OCI-LY3 (cell line): ENCODE results near the gene CHST15.

ENCODE experiments used
- H2AFZ ChIP-seq: fragments of 200-600, 300-600 bp; shearing (Covaris generic); 2 replicates; pipeline ENCODE4 v1.6.0; 2014; ENCODE audit warnings: antibody characterized with exemption, low read depth, low read length
- H3K27ac ChIP-seq: fragments of 200-600, 300-600 bp; sonication (generic); 2 replicates; pipeline ENCODE4 v1.5.1; 2014; ENCODE audit warnings: mild to moderate bottlenecking, low read length, moderate library complexity, mixed read lengths
- H3K27me3 ChIP-seq: fragments of 200-600, 300-600 bp; sonication (generic); 2 replicates; pipeline ENCODE4 v1.6.1; 2014; ENCODE audit warnings: low read depth, low read length, mixed read lengths
- H3K36me3 ChIP-seq: fragments of 200-600, 300-600 bp; sonication (generic); replicated peaks from 2 replicates; pipeline ENCODE3; 2014; ENCODE audit warnings: low read depth, low read length, mixed read lengths
- H3K4me1 ChIP-seq: fragments of 300-600, 200-600 bp; sonication (generic); 2 replicates; pipeline ENCODE4 v1.6.1; 2014; ENCODE audit warnings: low read length, mixed read lengths
- H3K4me2 ChIP-seq: fragments of 200-600, 300-600 bp; sonication (generic); 2 replicates; pipeline ENCODE4 v1.6.1; 2014; ENCODE audit warnings: low read length, mixed read lengths
- H3K4me3 ChIP-seq: fragments of 300-600, 200-600 bp; sonication (generic); 2 replicates; pipeline ENCODE4 v1.5.1; 2014; ENCODE audit warnings: antibody characterized with exemption, mild to moderate bottlenecking, low read length, moderate library complexity
- H3K79me2 ChIP-seq: fragments of 300-600, 200-600 bp; shearing (Covaris generic); 2 replicates; pipeline ENCODE4 v1.6.1; 2014; ENCODE audit warnings: mild to moderate bottlenecking, low read length, mixed read lengths
- H3K9ac ChIP-seq: fragments of 300-600, 200-600 bp; shearing (Covaris generic); 2 replicates; pipeline ENCODE4 v1.6.0; 2014; ENCODE audit warnings: mild to moderate bottlenecking, low read length, moderate library complexity
- H3K9me3 ChIP-seq: fragments of 200-600, 300-600 bp; shearing (Covaris generic); 2 replicates; pipeline ENCODE4 v1.6.1; 2014; ENCODE audit warnings: low read length, mixed read lengths; ENCODE audit not compliant: insufficient read depth
- H4K20me1 ChIP-seq: fragments of 200-600, 300-600 bp; sonication (generic); 2 replicates; pipeline ENCODE4 v1.6.1; 2016; ENCODE audit warnings: low read length, mixed read lengths; ENCODE audit not compliant: insufficient read depth
- CTCF ChIP-seq: fragments of 200-600, 300-600 bp; sonication (generic); IDR thresholded peaks from 2 replicates; pipeline ENCODE4 v1.5.1; 2014; ENCODE audit warnings: antibody characterized with exemption, low read length, low read depth
- EZH2phosphoT487 ChIP-seq: fragments of 200-600 bp; shearing (Covaris generic); IDR thresholded peaks from 2 replicates; pipeline ENCODE4 v1.6.1; 2018; ENCODE audit warnings: antibody characterized with exemption, mixed run types, low read depth

Gene CHST15

GRCh38 chr10:124086097-124086710 is 7.2 kb downstream of the CHST15 start:
- Histone ChIP-seq H3K9me3 (no peaks in the 10 kb centered on the region), H3K36me3 (no peaks in the 10 kb centered on the region), H3K4me3 (no peak overlapping the region), H3K4me2 (no peak overlapping the region), H3K27me3 (no peaks in the 10 kb centered on the region; the same call in 1 of the 2 replicates), H4K20me1 (no peaks in the 10 kb centered on the region), H2AFZ (no peak overlapping the region), H3K9ac (no peak overlapping the region), H3K79me2 (no peaks in the 10 kb centered on the region), H3K4me1 (no peaks in the 10 kb centered on the region), H3K27ac (no peak overlapping the region)
- no peak for TF ChIP-seq EZH2phosphoT487
- no peak for TF ChIP-seq CTCF

- Histone ChIP-seq H3K9ac (no peak overlapping the region), H3K9me3 (no peaks in the 10 kb centered on the region), H3K4me2 (no peak overlapping the region), H3K27me3 (no peaks in the 10 kb centered on the region; the same call in 1 of the 2 replicates), H3K4me1 (no peaks in the 10 kb centered on the region), H3K36me3 (no peaks in the 10 kb centered on the region), H3K27ac (no peak overlapping the region), H3K79me2 (no peaks in the 10 kb centered on the region), H2AFZ (no peak overlapping the region), H3K4me3 (no peak overlapping the region), H4K20me1 (no peaks in the 10 kb centered on the region)
- TF ChIP-seq CTCF (no peak), EZH2phosphoT487 (no peak)
Measured at GRCh38 chr10:124085680-124086079, 7.7 kb downstream of the CHST15 start.

- Histone ChIP-seq H3K4me1 (peaks cover 4% of the 10 kb centered on the region; the same call in 1 of the 2 replicates), H3K4me3 (no peak overlapping the region), H3K4me2 (no peak overlapping the region), H3K27ac (no peak overlapping the region), H4K20me1 (no peaks in the 10 kb centered on the region), H3K79me2 (no peaks in the 10 kb centered on the region), H3K9ac (no peak overlapping the region), H2AFZ (no peak overlapping the region), H3K36me3 (no peaks in the 10 kb centered on the region), H3K27me3 (no peaks in the 10 kb centered on the region; the same call in 1 of the 2 replicates), H3K9me3 (no peaks in the 10 kb centered on the region)
- no peak for TF ChIP-seq CTCF
- TF ChIP-seq EZH2phosphoT487: no peak
Measured at GRCh38 chr10:124084708-124085107, 8.7 kb downstream of the CHST15 start.

GRCh38 chr10:124083740-124084397 is 9.5 kb downstream of the CHST15 start:
- peaks cover 6% of the 10 kb centered on the region; the same call in 1 of the 2 replicates for H3K4me1 ChIP-seq
- no peaks in the 10 kb centered on the region for H4K20me1 ChIP-seq
- no peak overlapping the region for H2AFZ ChIP-seq
- H3K27ac ChIP-seq: no peak overlapping the region
- no peaks in the 10 kb centered on the region for H3K9me3 ChIP-seq
- no peak overlapping the region for H3K4me2 ChIP-seq
- H3K79me2 ChIP-seq: no peaks in the 10 kb centered on the region
- no peak for TF ChIP-seq EZH2phosphoT487
- TF ChIP-seq CTCF: no peak
- H3K4me3 ChIP-seq: no peak overlapping the region
- no peaks in the 10 kb centered on the region; the same call in 1 of the 2 replicates for H3K27me3 ChIP-seq
- no peaks in the 10 kb centered on the region for H3K36me3 ChIP-seq
- no peak overlapping the region for H3K9ac ChIP-seq
